Right cardiac atrium (tissue), 5 donors: ENCODE measurements around the gene RECQL5. TPM values are rescaled to one million over a fixed set of nuclear protein-coding genes. Genes with fewer than 3 reads are reported as not detected.
"Not testable (repeated sequence)": the region's sequence is repeated elsewhere in the genome, so short reads cannot be mapped to it uniquely, and the experiment has no call there.

ENCODE experiments used
- ATAC-seq, 2 donors: fragments of 200-7000 bp; cut with Tn5 transposase; one replicate each; pipeline versions ENCODE4 v1.8.0 to v1.9.1; 2020; ENCODE audit warnings: moderate library complexity in 2 of 2, mild to moderate bottlenecking in 1 of 2
- DNase-seq, 3 donors: peaks; one replicate each; pipeline ENCODE4 v3.0.0-alpha.2; 2020
- H3K27ac ChIP-seq: one replicate; pipeline ENCODE4 v1.5.1; 2013; ENCODE audit warnings: mild to moderate bottlenecking, low read length, control low read depth, moderate library complexity
- H3K27me3 ChIP-seq: one replicate; pipeline ENCODE4 v1.6.1; 2013; ENCODE audit not compliant: control insufficient read depth, insufficient read depth
- H3K4me1 ChIP-seq: one replicate; pipeline ENCODE4 v1.6.1; 2013; ENCODE audit warnings: low read length; ENCODE audit not compliant: control insufficient read depth, insufficient read depth
- H3K4me3 ChIP-seq: one replicate; pipeline ENCODE4 v1.5.1; 2013; ENCODE audit warnings: low read length, control low read depth
- H3K9me3 ChIP-seq: one replicate; pipeline ENCODE4 v1.6.1; 2013; ENCODE audit warnings: low read length; ENCODE audit not compliant: control insufficient read depth
- WGBS: extraction: QIAGEN DNeasy Blood & Tissue Kit; methylation state at CpG from one replicate; pipeline ENCODE4 v1.1.7; 2013; 5-methylcytosine and 5-hydroxymethylcytosine counted together
- intact Hi-C, 4 donors: fragments of 100-400 bp; cut with DNase I; formaldehyde crosslinking; loops; one replicate each; pipeline versions ENCODE4 v1.11.0 to v1.14.0; 2022 to 2023
- polyA plus RNA-seq: library from polyadenylated mRNA; stranded (reverse); fragments of 200-250 nt; gene quantifications from one replicate; pipeline ENCODE4 v1.2.3, GENCODE V29; 2013
- total RNA-seq, 4 donors: library from RNA; stranded (reverse); fragmentation: NEBNext Ultra II Directional; extraction: Animal tissue kit (Norgen Biotek cat#: 25700); gene quantifications; one replicate each; pipeline ENCODE4 v1.2.1, GENCODE V29; 2021
- donor health status: healthy with polysubstance abuse.
- donor health status: DM: no; HTN: yes; CAD: no.
- donor health status: DM: no; HTN: no; CAD: no.
- donor health status: DM: no; HTN: yes; CAD: no; lungs with severe emphysema.
- donor health status: DM: yes; HTN: yes; CAD: no.

RECQL5 gene
- total and polyA plus RNA-seq, 5 donors, result 7.9 to 19.9 (median 14.1) TPM

DNA sequence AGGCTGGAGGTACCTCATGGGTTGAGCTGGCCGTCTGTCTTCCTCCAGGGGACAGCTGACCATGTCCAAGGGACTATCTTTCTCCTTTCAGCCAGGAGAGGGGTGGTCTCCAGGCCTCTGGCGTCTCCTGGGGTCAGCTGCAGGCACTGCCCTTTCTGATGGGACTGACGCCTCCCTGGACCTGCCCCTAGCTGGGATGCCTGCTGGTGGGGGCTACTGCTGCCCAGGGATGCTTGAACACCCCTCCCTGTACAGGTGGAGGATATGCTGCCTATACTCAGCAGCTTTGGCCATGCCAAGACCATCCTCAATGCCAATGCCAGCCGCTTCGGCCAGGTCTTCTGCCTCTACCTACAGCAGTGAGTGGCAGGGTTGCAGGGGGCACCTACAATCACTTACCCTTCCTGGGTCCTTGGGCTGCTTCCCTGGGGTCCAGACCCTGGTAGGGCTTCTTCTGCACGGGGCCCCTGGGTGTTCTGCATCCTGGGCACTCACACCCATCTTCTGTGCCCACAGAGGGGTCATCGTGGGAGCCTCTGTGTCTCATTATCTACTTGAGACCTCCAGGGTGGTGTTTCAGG lies 75.1 kb downstream of the RECQL5 start:
- ATAC-seq (no peak), DNase-seq (peak in 2 of 3 donors; percentile 40 to 61)
- intact Hi-C loops, result no loop called here
- Histone ChIP-seq H3K27me3 (no peaks in the 10 kb centered on the region), H3K9me3 (no peaks in the 10 kb centered on the region), H3K4me1 (no peaks in the 10 kb centered on the region), H3K27ac (no peak overlapping the region), H3K4me3 (no peak overlapping the region)
- 91% methylated on average over 7 of the region's 7 CpGs for WGBS

DNA sequence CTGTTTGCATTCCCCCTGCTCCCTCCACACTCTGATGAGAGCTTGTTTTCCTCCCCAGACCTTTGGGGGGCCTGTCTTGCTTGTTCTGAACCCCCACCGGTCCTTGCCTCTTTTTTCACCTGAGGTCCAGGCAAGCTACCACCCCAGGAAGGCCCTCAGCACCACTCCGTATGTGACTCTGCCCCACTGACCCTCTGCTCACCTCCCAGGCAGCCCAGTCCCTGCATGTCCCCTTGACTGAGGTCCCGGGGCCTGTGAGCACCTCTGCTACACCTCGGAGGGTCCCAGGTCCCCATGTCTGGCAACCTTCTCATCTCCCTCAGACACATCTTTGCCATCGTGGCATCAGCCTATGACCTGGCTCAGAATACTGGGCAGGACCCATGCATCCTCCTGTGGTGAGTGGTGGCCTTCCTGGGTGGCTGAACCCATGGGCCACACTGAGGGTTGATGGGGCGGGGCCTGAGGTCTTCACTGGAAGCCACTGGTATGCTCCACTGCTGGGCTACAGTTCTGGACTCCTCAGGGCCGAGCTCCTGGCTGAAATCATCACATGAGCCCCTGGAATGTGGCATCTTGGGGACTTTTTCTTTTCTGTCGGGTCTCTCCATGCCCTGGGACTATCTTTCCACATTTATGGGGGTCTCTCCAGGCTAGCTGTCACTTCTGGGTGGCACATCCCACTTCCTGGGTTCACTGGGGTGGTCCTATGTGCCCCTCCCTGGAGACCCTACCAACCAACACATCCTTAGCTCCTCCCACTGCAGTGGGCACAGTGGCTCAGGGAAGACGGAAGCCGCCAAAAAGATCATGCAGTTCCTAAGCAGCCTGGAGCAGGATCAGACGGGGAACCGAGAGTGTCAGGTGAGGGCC lies 75.9 kb downstream of the RECQL5 start:
- H3K4me1 ChIP-seq, result no peaks in the 10 kb centered on the region
- no peak overlapping the region for H3K27ac ChIP-seq
- DNase-seq (peak in 2 of 3 donors; percentile 33 to 55), ATAC-seq (no peak)
- H3K9me3 ChIP-seq, result no peaks in the 10 kb centered on the region
- intact Hi-C loops, result no loop called here
- H3K4me3 ChIP-seq, result no peak overlapping the region
- no peaks in the 10 kb centered on the region for H3K27me3 ChIP-seq
- WGBS, result 81% methylated on average over 12 of the region's 12 CpGs

DNA sequence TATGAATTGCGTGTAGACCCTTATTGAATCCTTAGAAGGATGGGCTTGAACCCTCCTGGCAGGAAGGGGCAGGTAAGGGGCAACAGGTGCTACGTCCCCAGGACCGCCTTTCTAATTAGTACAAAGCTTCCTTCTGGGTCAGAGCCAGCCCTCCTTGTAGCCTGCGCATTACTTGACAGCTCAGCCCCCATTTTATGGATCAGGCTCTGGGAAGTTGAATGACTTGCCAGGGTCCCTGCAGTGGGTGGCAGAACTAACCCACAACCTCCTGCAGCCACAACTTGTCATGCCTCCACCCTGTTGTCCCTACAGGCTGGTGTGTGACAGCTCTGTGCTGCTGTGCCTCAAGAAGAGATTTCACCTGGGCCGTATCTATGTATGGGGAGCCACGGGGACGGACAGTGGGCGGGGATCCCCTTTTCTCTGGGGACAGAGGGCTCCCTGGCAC lies 76.6 kb downstream of the RECQL5 start:
- Histone ChIP-seq H3K27me3 (no peaks in the 10 kb centered on the region), H3K4me3 (no peak overlapping the region), H3K4me1 (no peaks in the 10 kb centered on the region), H3K9me3 (no peaks in the 10 kb centered on the region), H3K27ac (no peak overlapping the region)
- 82% methylated on average over 8 of the region's 8 CpGs for WGBS
- intact Hi-C loops, result no loop called here
- no peak for ATAC-seq
- DNase-seq, result peak in 2 of 3 donors; percentile 44 to 50

DNA sequence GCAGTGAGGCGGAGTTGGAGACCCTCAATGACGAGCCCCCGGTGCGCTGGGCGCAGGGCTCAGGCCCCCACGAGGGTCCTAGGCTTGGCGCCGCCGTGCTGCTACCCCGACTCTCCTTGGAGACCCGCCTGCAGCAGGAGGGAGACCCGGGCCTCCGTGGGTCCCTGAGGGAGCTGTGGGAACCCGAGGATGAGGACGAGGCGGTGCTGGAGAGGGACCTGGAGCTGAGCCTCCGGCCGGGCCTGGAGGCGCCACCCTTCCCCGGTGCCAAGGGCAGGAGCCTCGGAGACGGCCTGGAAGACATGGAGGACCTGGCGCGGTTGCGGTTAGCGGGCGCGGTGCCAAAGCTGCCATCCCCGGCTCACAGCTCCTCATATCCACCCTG lies 77.0 kb downstream of the RECQL5 start:
- H3K4me3 ChIP-seq, result no peak overlapping the region

DNA sequence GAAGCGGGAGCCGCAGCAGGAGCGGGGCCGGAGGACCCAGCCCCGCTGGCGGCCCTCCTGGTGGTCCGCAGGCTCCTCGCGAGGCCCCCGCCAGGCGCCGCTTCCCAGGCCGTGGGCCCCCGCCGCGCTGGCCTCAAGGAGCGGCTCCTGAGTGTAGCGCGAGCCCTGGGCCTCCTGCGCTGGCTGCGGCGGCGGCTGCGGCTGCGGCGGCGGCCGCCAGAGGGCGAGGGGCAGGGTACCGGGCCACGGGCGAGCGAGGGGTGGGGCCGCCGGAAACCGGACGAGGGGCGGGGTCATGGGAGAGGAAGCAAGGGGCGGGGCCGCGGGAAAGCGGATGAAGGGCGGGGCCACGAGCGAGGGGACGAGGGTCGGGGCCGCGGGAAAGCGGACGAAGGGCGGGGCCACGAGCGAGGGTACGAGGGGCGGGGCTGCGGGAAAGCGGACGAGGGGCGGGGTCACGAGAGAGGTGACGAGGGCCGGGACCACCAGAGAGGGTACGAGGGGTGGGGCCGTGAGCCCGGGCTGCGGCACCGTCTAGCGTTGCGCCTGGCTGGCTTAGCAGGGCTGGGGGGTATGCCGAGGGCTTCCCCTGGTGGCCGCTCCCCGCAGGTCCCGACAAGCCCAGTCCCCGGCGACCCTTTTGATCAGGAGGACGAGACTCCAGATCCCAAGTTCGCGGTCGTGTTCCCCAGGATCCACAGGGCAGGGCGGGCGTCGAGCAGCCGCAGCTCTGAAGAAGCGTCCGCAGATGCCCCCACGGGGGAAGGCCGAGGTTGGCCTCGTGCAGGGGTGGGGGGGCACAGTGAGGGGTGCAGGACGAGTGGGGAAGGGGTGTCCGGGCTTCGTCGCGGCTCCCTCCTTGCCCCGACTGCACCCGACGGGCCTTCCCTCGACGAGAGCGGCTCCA lies 77.7 kb downstream of the RECQL5 start:
- Histone ChIP-seq H3K9me3 (no peaks in the 10 kb centered on the region), H3K4me1 (no peaks in the 10 kb centered on the region), H3K27me3 (no peaks in the 10 kb centered on the region), H3K27ac (peak overlapping the region; percentile 73), H3K4me3 (peak overlapping the region; percentile 62)
- intact Hi-C loops, result loop anchor here in 3 of 4 donors (2.0 to 10.0 kb wide), 6 partner anchors 64 to 162 kb away; partner anchors contain the start of genes CASKIN2 (in 1 of the 3), LLGL2 (in 1 of the 3) and TSEN54 (in 1 of the 3)
- DNase-seq (peak; percentile 97 to 99 (median 99)), ATAC-seq (peak; percentile 80 to 87)
- WGBS, result 6% methylated on average over 100 of the region's 100 CpGs

More for the DNA sequence above, 77.0 kb downstream of the RECQL5 start:
- Histone ChIP-seq H3K27ac (no peak overlapping the region), H3K9me3 (no peaks in the 10 kb centered on the region), H3K27me3 (no peaks in the 10 kb centered on the region), H3K4me1 (no peaks in the 10 kb centered on the region)
- peak in 1 of 2 donors; percentile 2 for ATAC-seq
- DNase-seq, result peak in 2 of 3 donors; percentile 74 to 83
- 62% methylated on average over 28 of the region's 29 CpGs for WGBS
- intact Hi-C loops, result loop anchor here in 3 of 4 donors (2.0 to 10.0 kb wide), 6 partner anchors 65 to 163 kb away; partner anchors contain the start of genes CASKIN2 (in 1 of the 3), LLGL2 (in 1 of the 3) and TSEN54 (in 1 of the 3)

DNA sequence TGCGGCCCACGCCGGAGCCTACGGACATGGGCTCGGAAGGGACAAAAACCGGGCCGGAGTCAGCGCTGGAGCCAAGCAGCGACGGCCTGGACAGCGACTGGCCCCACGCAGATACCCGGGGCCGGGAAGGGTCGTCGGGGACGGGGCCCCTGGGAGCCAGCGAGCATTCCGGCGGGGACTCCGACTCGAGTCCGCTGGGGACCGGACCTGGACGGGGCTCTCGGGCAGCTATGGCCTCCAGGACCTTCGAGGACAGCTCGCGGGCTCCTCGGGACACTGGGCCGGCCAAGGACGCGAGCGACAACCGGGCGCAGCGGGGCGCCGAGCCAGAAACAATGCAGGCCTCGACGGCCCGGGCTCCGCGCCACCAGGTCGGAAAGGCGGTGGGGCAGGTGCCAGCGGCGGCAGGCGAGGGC lies 78.3 kb downstream of the RECQL5 start:
- H3K27ac ChIP-seq, result peak overlapping the region; percentile 73
- H3K4me1 ChIP-seq, result no peaks in the 10 kb centered on the region
- ATAC-seq (peak; percentile 11 to 14), DNase-seq (peak; percentile 59 to 86 (median 82))
- H3K27me3 ChIP-seq, result no peaks in the 10 kb centered on the region
- no peaks in the 10 kb centered on the region for H3K9me3 ChIP-seq
- peak overlapping the region; percentile 51 for H3K4me3 ChIP-seq
- WGBS, result 2% methylated on average over 49 of the region's 49 CpGs
- intact Hi-C loops, result loop anchor here in 3 of 4 donors (2.0 to 10.0 kb wide), 6 partner anchors 64 to 162 kb away; partner anchors contain the start of genes CASKIN2 (in 1 of the 3), LLGL2 (in 1 of the 3) and TSEN54 (in 1 of the 3)

DNA sequence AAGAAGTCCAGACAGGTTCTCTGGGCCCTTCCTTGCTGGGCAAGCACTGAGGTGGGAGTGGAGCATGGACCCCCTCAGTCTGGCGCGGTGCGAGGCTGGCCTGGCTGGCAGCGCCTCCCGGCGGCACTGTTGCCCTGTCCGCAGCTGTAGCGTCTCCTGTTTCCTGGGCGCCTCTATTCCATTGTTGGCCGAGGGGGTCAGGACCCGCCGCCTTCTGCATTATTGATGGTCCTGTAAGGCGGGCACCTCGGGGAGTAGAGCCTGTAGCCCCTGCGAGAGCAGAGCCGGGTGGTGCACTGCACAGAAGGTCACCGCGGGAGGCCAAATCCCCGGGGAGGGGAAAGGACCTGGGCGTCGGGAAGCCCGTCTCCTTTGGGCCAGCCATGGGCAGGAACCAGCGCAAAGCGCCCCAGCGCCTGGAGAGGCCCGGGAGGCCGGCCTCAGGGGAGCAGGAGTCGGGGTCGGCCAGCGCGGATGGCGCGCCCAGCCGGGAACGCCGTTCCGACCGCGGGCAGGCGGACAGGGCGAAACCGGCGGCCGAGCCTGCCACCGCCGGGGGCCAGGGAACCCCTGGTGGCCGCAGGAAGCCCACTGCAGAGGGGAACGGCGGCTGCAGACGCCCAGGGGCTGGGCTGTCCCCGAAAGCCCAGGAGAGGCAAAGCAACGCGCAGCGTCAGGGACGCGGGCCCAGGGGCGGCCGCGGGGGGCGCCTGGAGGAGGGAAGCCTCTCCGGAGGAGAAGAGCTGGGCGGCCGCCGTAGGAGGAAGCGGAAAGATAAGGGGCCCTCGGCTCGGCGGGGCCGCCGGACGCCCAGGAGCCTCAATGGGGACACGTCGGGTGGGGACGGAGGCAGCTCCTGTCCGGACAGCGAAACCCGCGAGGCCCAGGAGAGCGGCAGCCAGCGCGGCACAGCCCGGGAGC lies 79.0 kb downstream of the RECQL5 start, which contains the start of gene MYO15B:
Gene MYO15B (plus strand): TSS at position 126 of the 921 bp plus-strand sequence. CDS start 258 bp downstream, at position 384.
- H3K27me3 ChIP-seq, result no peaks in the 10 kb centered on the region
- peak within 1 kb of the TSS; percentile 51 for H3K4me3 ChIP-seq
- 2% methylated on average over 82 of the region's 82 CpGs for WGBS
- DNase-seq, result peak; percentile 81 to 93 (median 90)
- intact Hi-C loops, result loop anchor here in 3 of 4 donors (2.0 to 10.0 kb wide), 6 partner anchors 63 to 161 kb away; partner anchors contain the start of genes CASKIN2 (in 1 of the 3), LLGL2 (in 1 of the 3) and TSEN54 (in 1 of the 3)
- H3K9me3 ChIP-seq, result no peaks in the 10 kb centered on the region
- no peaks in the 10 kb centered on the region for H3K4me1 ChIP-seq
- peak within 1 kb of the TSS; percentile 73 for H3K27ac ChIP-seq
- ATAC-seq, result peak; percentile 55 to 71

DNA sequence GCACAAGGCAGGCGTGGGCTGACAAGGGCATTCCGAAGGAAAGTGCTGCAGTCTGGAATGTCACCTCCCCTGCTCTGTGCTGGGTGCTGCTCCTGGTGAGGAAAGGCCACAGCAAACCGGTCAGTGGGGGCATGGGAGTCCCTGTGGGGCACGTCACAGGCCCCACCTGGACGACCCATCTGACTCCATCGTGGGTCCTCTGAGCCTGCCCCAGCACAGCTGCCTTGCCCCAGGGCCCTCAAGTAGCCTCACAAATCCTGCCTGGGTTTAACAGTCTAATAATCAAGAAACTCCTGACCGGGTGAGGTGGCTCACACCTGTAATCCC lies 82.1 kb downstream of the RECQL5 start:
- 90% methylated on average over 7 of the region's 7 CpGs for WGBS
- H3K9me3 ChIP-seq, result no peaks in the 10 kb centered on the region
- no peak overlapping the region for H3K4me3 ChIP-seq
- no peaks in the 10 kb centered on the region for H3K27me3 ChIP-seq
- ATAC-seq (no peak), DNase-seq (peak in 1 of 3 donors; percentile 28)
- intact Hi-C loops, result loop anchor here in 3 of 4 donors (5.0 to 10.0 kb wide), 5 partner anchors 60 to 158 kb away; partner anchors contain the start of genes CASKIN2 (in 1 of the 3), LLGL2 (in 1 of the 3) and TSEN54 (in 1 of the 3)
- no peak overlapping the region for H3K27ac ChIP-seq
- no peaks in the 10 kb centered on the region for H3K4me1 ChIP-seq

DNA sequence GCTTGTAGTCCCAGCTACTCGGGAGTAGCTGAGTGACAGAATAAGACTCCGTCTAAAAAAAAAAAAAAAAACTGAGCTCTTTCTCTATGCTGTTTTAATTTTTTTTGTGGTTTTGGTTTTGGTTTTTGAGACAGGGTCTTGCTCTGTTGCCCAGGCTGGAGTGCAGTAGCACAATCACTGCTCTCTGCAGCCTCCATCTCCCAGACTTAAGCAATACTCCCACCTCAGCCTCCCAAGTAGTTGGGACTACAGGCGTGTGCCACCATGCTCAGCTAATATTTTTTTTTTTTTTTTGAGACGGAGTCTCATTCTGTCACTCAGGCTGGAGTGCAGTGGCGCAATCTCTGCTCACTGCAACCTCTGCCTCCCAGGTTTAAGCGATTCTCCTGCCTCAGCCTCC lies 83.8 kb downstream of the RECQL5 start:
- peak in 1 of 3 donors; percentile 9 for DNase-seq
- WGBS, result 86% methylated on average over 6 of the region's 6 CpGs
- intact Hi-C loops, result loop anchor here in 1 of 4 donors (10.0 kb wide), 2 partner anchors 58 to 148 kb away; partner anchors contain the start of gene LLGL2
- not testable (repeated sequence) for ATAC-seq, H3K4me3 ChIP-seq, H3K9me3 ChIP-seq, H3K4me1 ChIP-seq, H3K27ac ChIP-seq, H3K27me3 ChIP-seq
